Karpas-422 (cell line): ENCODE results near the gene CRNKL1. TPM values are rescaled to one million over a fixed set of nuclear protein-coding genes. Genes with fewer than 3 reads are reported as not detected.
A peak's percentile ranks its signal among the peaks of the same experiment; 100 is the strongest.

Source experiments
- DNase-seq: peaks from one replicate; pipeline ENCODE4 v3.0.0-alpha.2; 2015
- H2AFZ ChIP-seq: fragments of 200-600 bp; sonication (generic); 2 replicates; pipeline ENCODE4 v1.6.1; 2014; ENCODE audit warnings: antibody characterized with exemption, low read length, mixed read lengths
- H3K27ac ChIP-seq: fragments of 200-600 bp; sonication (generic); 2 replicates; pipeline ENCODE4 v1.5.1; 2014; ENCODE audit warnings: mild to moderate bottlenecking, low read length, moderate library complexity
- H3K27me3 ChIP-seq: fragments of 200-600 bp; sonication (generic); 2 replicates; pipeline ENCODE4 v1.6.1; 2014; ENCODE audit warnings: low read length, mixed read lengths
- H3K36me3 ChIP-seq: fragments of 200-600 bp; sonication (generic); 2 replicates; pipeline ENCODE4 v1.6.1; 2014; ENCODE audit warnings: low read length, mixed read lengths; ENCODE audit not compliant: insufficient read depth
- H3K4me1 ChIP-seq: fragments of 200-600 bp; sonication (generic); 2 replicates; pipeline ENCODE4 v1.6.1; 2014; ENCODE audit warnings: mild to moderate bottlenecking, low read length, mixed read lengths
- H3K4me2 ChIP-seq: fragments of 200-600 bp; sonication (generic); 2 replicates; pipeline ENCODE4 v1.6.1; 2014; ENCODE audit warnings: low read length, low read depth, mild to moderate bottlenecking; ENCODE audit not compliant: poor library complexity, severe bottlenecking
- H3K4me3 ChIP-seq: fragments of 200-600 bp; sonication (generic); 2 replicates; pipeline ENCODE4 v1.5.1; 2014; ENCODE audit warnings: mild to moderate bottlenecking, antibody characterized with exemption, low read length, mixed read lengths
- H3K79me2 ChIP-seq: fragments of 200-600 bp; sonication (generic); 2 replicates; pipeline ENCODE4 v1.6.1; 2014; ENCODE audit warnings: mild to moderate bottlenecking, low read length, mixed read lengths
- H3K9ac ChIP-seq: fragments of 200-600 bp; sonication (generic); 2 replicates; pipeline ENCODE4 v1.6.0; 2014; ENCODE audit warnings: low read length
- H3K9me2 ChIP-seq: fragments of 200-600 bp; sonication (generic), shearing (Covaris generic); replicated peaks from 2 replicates; pipeline ENCODE4 v1.6.0; 2014; ENCODE audit warnings: mild to moderate bottlenecking, low read length, moderate library complexity; ENCODE audit not compliant: insufficient read depth
- H3K9me3 ChIP-seq: fragments of 300-700, 200-600 bp; sonication (generic); 2 replicates; pipeline ENCODE4 v1.6.1; 2014; ENCODE audit warnings: low read length, mixed read lengths
- H4K20me1 ChIP-seq: fragments of 200-600 bp; sonication (generic); 2 replicates; pipeline ENCODE4 v1.6.1; 2014; ENCODE audit warnings: mild to moderate bottlenecking, antibody characterized with exemption, low read length, low read depth; ENCODE audit not compliant: insufficient read depth
- total RNA-seq: library from RNA; depleted of rRNA; stranded (reverse); fragments of >200 nt; shearing (Covaris generic); gene quantifications from 2 replicates; pipeline ENCODE4 v1.2.3, GENCODE V29; 2014; ENCODE audit warnings: low replicate concordance

CRNKL1 gene
- total RNA-seq, 1 experiment from 2014 or later = 18.4 TPM

DNA sequence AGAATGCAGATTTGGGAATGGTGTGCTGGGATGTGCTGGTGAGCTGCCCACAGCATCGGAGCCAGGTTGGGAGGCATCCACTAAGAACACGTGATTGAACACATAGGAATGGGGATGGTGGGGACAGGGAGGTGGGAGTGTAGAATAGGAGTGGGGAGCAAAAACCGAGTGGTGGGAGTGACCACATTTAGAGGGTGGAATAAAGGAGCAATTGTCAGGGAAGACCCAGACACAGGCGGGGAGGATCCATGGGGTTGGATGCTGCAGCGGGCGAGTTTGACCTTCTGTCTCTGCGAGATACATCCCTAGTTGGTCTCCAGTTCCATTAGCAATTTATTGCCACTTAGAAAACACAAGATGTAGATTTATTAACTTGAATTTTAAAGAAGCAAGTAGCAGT lies 30.4 kb downstream of the CRNKL1 start:
- Histone ChIP-seq H3K4me3 (no peak overlapping the region), H2AFZ (no peak overlapping the region), H3K36me3 (peaks cover 24% of the 10 kb centered on the region), H3K4me1 (peaks cover 27% of the 10 kb centered on the region), H3K9ac (no peak overlapping the region), H3K9me3 (no peaks in the 10 kb centered on the region), H3K9me2 (no peaks in the 10 kb centered on the region), H3K4me2 (no peak overlapping the region), H3K27me3 (no peaks in the 10 kb centered on the region), H3K79me2 (peaks cover 94% of the 10 kb centered on the region), H3K27ac (no peak overlapping the region), H4K20me1 (peaks cover 44% of the 10 kb centered on the region)
- no peak for DNase-seq

DNA sequence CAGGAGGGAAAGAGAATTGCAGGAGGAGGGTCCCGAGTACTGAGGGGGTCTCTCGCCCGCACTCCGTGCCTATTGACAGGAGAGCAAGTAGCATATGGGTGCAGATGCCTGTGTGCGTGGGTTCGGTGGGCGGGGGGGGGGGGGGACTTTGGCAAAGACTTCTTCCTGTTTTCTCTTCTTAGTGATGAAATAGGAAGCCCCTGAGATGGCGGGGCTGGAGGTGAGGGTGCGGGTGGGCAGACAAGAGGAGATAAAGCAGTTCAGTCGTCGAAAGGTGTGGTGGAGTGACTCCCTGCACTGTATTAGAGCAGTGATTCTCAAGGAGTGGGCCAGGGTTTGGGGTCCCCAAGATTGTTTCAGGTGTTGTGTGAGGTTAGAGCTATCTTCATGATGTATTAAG lies 31.4 kb downstream of the CRNKL1 start:
- H4K20me1 ChIP-seq = peaks cover 44% of the 10 kb centered on the region
- no peak overlapping the region for H3K4me3 ChIP-seq
- peaks cover 24% of the 10 kb centered on the region for H3K36me3 ChIP-seq
- peaks cover 33% of the 10 kb centered on the region for H3K4me1 ChIP-seq
- no peak overlapping the region for H2AFZ ChIP-seq
- H3K27ac ChIP-seq = no peak overlapping the region
- no peaks in the 10 kb centered on the region for H3K27me3 ChIP-seq
- no peak overlapping the region for H3K4me2 ChIP-seq
- no peaks in the 10 kb centered on the region for H3K9me2 ChIP-seq
- H3K9ac ChIP-seq = no peak overlapping the region
- H3K9me3 ChIP-seq = no peaks in the 10 kb centered on the region
- peaks cover 86% of the 10 kb centered on the region for H3K79me2 ChIP-seq
- no peak for DNase-seq

DNA sequence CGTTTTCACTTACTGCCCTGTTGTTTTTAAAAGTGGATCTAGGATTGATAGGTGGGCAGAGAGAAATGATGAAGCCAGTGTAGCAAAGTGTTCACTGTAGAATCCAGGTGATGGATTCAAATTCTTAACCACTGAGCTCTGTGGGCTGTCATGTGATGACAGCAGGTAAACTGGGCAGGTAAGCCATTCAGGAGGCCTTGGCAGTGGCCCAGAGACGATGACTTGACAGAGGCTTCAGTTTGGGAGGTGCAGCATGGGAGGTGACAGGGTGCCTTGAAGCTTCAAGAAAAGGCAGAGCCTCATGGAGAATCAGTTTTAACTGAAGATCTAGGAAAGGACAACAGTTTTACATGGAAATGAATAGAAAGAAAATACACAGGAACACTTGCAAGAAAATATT lies 33.1 kb downstream of the CRNKL1 start:
- Histone ChIP-seq H3K9ac (peak overlapping the region; percentile 96), H3K4me3 (peak overlapping the region; percentile 100; the same call in 1 of the 2 replicates), H3K9me2 (no peaks in the 10 kb centered on the region), H3K27me3 (no peaks in the 10 kb centered on the region), H3K27ac (no peak overlapping the region), H3K4me2 (peak overlapping the region; percentile 97), H3K9me3 (no peaks in the 10 kb centered on the region), H3K36me3 (peaks cover 13% of the 10 kb centered on the region), H3K79me2 (peaks cover 68% of the 10 kb centered on the region), H3K4me1 (peaks cover 33% of the 10 kb centered on the region), H2AFZ (no peak overlapping the region), H4K20me1 (peaks cover 32% of the 10 kb centered on the region)
- no peak for DNase-seq

DNA sequence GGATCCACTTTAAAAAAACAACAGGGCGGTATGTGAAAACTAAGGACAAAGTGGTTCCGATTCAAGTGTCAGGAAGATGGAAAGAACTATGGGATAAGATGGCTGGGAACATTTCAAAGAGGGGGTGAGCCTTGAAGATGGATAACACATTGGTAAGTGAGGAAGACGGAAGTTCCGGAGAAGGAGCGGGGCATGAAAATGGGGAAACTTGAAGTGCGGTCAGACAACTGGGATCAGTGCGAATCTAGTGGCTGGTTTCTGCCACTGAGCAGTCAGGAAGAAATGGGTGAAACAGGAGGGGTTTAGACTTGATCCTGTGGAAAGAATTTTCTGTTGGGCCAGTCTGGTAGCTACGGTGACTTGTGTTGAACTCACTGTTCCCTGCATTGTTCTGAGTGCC lies 33.9 kb downstream of the CRNKL1 start:
- Histone ChIP-seq H3K9ac (peak overlapping the region; percentile 96), H3K4me1 (peaks cover 33% of the 10 kb centered on the region), H3K9me3 (no peaks in the 10 kb centered on the region), H3K36me3 (peaks cover 13% of the 10 kb centered on the region), H3K4me3 (peak overlapping the region; percentile 100), H3K79me2 (peaks cover 61% of the 10 kb centered on the region), H3K4me2 (peak overlapping the region; percentile 97), H4K20me1 (peaks cover 25% of the 10 kb centered on the region), H3K27ac (no peak overlapping the region; the same call in 1 of the 2 replicates), H3K9me2 (no peaks in the 10 kb centered on the region), H3K27me3 (no peaks in the 10 kb centered on the region), H2AFZ (no peak overlapping the region)
- no peak for DNase-seq

DNA sequence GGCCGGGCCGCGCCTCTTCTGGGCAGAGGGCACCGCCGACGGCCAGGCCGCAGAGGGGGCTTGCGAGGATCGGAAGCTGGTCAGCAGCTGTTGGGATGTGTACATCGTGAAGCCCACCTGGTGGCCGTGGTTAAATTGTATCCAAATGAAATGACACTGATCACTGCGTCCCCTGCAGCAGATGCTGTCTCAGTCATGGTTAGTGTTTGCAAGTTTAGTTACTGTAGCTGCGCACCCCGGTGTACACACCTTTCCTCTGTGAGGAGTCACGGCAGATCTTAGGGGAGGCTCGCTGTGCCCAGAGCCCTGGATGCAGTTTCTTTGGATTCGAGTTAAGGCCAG lies 34.5 kb downstream of the CRNKL1 start:
- Histone ChIP-seq H4K20me1 (peaks cover 22% of the 10 kb centered on the region), H3K4me1 (peaks cover 33% of the 10 kb centered on the region), H3K9me3 (no peaks in the 10 kb centered on the region), H3K9ac (peak overlapping the region; percentile 96), H2AFZ (peak overlapping the region; percentile 86; the same call in 1 of the 2 replicates), H3K9me2 (no peaks in the 10 kb centered on the region), H3K79me2 (peaks cover 56% of the 10 kb centered on the region), H3K27ac (peak overlapping the region; percentile 24; the same call in 1 of the 2 replicates), H3K36me3 (peaks cover 13% of the 10 kb centered on the region), H3K4me3 (peak overlapping the region; percentile 100), H3K27me3 (no peaks in the 10 kb centered on the region), H3K4me2 (peak overlapping the region; percentile 97)
- peak; percentile 60 for DNase-seq

DNA sequence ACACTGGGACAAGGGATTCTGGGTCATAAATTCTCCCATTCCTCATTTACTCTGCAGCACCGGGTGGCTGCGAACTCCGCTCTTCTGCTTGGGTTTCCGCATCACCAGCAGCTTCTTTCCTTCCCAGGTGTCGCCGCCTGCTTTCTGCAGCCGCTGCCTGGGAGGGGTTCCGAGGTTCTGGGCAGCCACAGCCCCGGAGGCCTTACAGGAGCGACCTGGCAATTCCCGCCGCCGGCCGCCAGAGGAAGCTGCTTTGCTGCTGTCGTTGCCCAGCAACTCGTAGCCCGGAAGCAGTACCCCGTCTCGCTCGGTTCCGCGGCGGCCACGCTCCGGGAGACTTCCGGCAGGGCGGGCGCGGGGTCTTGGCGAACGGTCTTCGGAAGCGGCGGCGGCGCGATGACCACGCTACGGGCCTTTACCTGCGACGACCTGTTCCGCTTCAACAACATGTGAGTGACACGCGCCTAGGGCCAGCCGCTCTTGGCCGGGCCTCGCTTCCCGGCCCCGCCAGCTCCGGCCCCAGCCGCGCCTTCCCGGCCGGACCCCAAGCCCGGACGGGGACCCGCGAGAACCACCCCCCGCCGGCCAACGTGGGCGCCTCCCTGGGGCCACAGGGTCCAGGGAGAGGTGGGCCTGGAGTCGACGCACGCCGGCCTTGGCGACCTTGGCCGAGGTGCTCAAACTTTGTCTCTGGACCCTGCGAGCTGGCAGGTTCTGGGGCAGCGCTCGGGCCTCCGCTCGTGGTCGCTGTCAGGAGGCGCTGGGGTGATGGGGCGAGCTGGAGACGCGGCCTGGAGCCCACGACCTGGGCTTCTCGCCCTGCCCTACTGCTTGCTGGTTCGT lies 35.0 kb downstream of the CRNKL1 start, which contains the start of gene NAA20:
NAA20 (plus strand) TSS at position 362 of the 843 bp plus-strand sequence; CDS start at position 397, 35 bp downstream.
- Histone ChIP-seq H3K79me2 (peaks cover 50% of the 10 kb centered on the region), H3K4me3 (peak within 1 kb of the TSS; percentile 100), H3K36me3 (peaks cover 13% of the 10 kb centered on the region), H3K9me3 (no peaks in the 10 kb centered on the region), H3K4me1 (peaks cover 33% of the 10 kb centered on the region), H3K27ac (peak within 1 kb of the TSS; percentile 24; the same call in 1 of the 2 replicates), H3K27me3 (no peaks in the 10 kb centered on the region), H3K9me2 (no peaks in the 10 kb centered on the region), H2AFZ (peak within 1 kb of the TSS; percentile 86; the same call in 1 of the 2 replicates), H4K20me1 (peaks cover 22% of the 10 kb centered on the region), H3K4me2 (peak within 1 kb of the TSS; percentile 97), H3K9ac (peak within 1 kb of the TSS; percentile 96)
- peak; percentile 96 for DNase-seq

DNA sequence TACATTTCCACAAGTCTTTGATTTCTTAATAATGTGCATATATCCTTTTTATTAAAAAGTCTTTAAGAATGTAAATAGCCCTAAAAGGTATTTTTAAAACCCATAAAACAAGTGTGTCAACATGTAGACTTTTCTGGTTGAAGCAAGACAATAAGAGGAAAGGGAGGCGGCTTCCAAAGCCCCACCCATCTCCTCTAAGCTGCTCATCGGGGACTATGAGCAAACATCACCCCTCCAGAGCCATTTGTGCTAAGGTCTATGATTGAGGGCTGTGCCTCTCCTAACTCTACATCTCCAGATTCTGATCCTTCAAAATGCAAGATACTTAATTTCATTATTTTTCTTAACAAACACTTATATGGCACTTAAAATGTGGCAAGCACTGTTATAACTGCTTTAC lies 37.6 kb downstream of the CRNKL1 start:
- Histone ChIP-seq H3K9me3 (no peaks in the 10 kb centered on the region), H3K27ac (no peak overlapping the region), H3K9me2 (no peaks in the 10 kb centered on the region), H3K27me3 (no peaks in the 10 kb centered on the region), H3K4me3 (no peak overlapping the region), H3K36me3 (peaks cover 12% of the 10 kb centered on the region), H3K4me1 (peaks cover 23% of the 10 kb centered on the region), H3K79me2 (peaks cover 25% of the 10 kb centered on the region), H3K9ac (no peak overlapping the region), H4K20me1 (peaks cover 17% of the 10 kb centered on the region), H3K4me2 (no peak overlapping the region), H2AFZ (peak overlapping the region; percentile 28; the same call in 1 of the 2 replicates)
- DNase-seq = no peak

DNA sequence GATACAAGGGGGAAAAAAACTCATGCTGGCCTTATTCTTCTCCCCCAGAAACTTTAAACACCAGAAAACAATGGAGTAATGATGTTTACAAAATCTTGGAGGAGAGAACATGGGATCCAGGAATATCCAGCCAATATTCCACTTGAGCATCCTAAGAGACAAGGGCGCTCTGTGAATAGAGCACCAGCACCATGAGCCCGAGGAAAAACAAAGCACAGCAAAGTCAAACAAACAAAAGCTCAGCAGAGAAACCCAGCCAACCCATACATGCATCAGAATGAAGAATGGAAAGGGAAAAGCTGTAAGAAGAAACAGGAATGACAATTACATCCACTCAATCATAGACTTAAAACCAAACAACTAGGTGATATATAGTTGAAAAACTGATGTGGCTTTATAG lies 39.7 kb downstream of the CRNKL1 start:
- Histone ChIP-seq H3K36me3 (no peaks in the 10 kb centered on the region), H3K9me2 (no peaks in the 10 kb centered on the region), H3K27ac (no peak overlapping the region), H3K4me1 (peaks cover 7% of the 10 kb centered on the region), H3K4me2 (no peak overlapping the region), H3K79me2 (peaks cover 4% of the 10 kb centered on the region), H4K20me1 (no peaks in the 10 kb centered on the region), H3K9ac (no peak overlapping the region), H2AFZ (no peak overlapping the region), H3K27me3 (no peaks in the 10 kb centered on the region), H3K9me3 (no peaks in the 10 kb centered on the region), H3K4me3 (no peak overlapping the region)
- DNase-seq = no peak
